Dendritic cell treated with granulocyte-macrophage colony-stimulating factor and Interleukin-4, amounts not matched to agents 40 ng/mL and 50 ng/mL, for 4 days (primary cell): ENCODE data around the gene CD84.

Source experiments
- H3K27ac Mint-ChIP-seq: one replicate; pipeline ENCODE4 v1.8.0; 2022; ENCODE audit warnings: mild to moderate bottlenecking, mixed read lengths
- H3K27me3 Mint-ChIP-seq: one replicate; pipeline ENCODE4 v1.8.0; 2022; ENCODE audit warnings: mild to moderate bottlenecking, mixed read lengths
- H3K36me3 Mint-ChIP-seq: one replicate; pipeline ENCODE4 v1.8.0; 2022; ENCODE audit warnings: low read depth, mixed read lengths
- H3K4me1 Mint-ChIP-seq: one replicate; pipeline ENCODE4 v1.8.0; 2022; ENCODE audit warnings: low read depth, mixed read lengths
- H3K4me3 Mint-ChIP-seq: one replicate; pipeline ENCODE4 v1.8.0; 2022; ENCODE audit warnings: mild to moderate bottlenecking, moderate library complexity, mixed read lengths
- H3K9me3 Mint-ChIP-seq: one replicate; pipeline ENCODE4 v1.8.0; 2022; ENCODE audit warnings: mixed read lengths
- intact Hi-C: fragments of 100-400 bp; cut with micrococcal nuclease; formaldehyde crosslinking; loops from one replicate; pipeline ENCODE4 v1.15.0; 2022

Gene CD84

GRCh38 chr1:160619742-160620277 is 40.5 kb upstream of the CD84 start:
- Mint-ChIP-seq H3K9me3 (peaks cover 12% of the 10 kb centered on the region), H3K4me3 (no peak overlapping the region), H3K36me3 (peaks cover 93% of the 10 kb centered on the region), H3K27ac (no peak overlapping the region), H3K4me1 (peaks cover 65% of the 10 kb centered on the region), H3K27me3 (no peaks in the 10 kb centered on the region)
- intact Hi-C loops: no loop called here

- H3K36me3 Mint-ChIP-seq: peaks cover 92% of the 10 kb centered on the region
- intact Hi-C loops: no loop called here
- H3K4me1 Mint-ChIP-seq: peaks cover 58% of the 10 kb centered on the region
- H3K27me3 Mint-ChIP-seq: no peaks in the 10 kb centered on the region
- peaks cover 12% of the 10 kb centered on the region for H3K9me3 Mint-ChIP-seq
- no peak overlapping the region for H3K4me3 Mint-ChIP-seq
- no peak overlapping the region for H3K27ac Mint-ChIP-seq
Measured at GRCh38 chr1:160618763-160619274, 39.5 kb upstream of the CD84 start.

- intact Hi-C loops: no loop called here
- H3K36me3 Mint-ChIP-seq: peaks cover 92% of the 10 kb centered on the region
- peaks cover 12% of the 10 kb centered on the region for H3K9me3 Mint-ChIP-seq
- H3K27ac Mint-ChIP-seq: peak overlapping the region; percentile 33
- H3K4me3 Mint-ChIP-seq: no peak overlapping the region
- no peaks in the 10 kb centered on the region for H3K27me3 Mint-ChIP-seq
- H3K4me1 Mint-ChIP-seq: peaks cover 56% of the 10 kb centered on the region
Measured at GRCh38 chr1:160618327-160618726, 39.0 kb upstream of the CD84 start.

GRCh38 chr1:160615660-160616059 is 36.4 kb upstream of the CD84 start:
- H3K9me3 Mint-ChIP-seq: peaks cover 12% of the 10 kb centered on the region
- intact Hi-C loops: no loop called here
- H3K4me1 Mint-ChIP-seq: peaks cover 57% of the 10 kb centered on the region
- no peak overlapping the region for H3K4me3 Mint-ChIP-seq
- no peaks in the 10 kb centered on the region for H3K27me3 Mint-ChIP-seq
- H3K27ac Mint-ChIP-seq: no peak overlapping the region
- peaks cover 93% of the 10 kb centered on the region for H3K36me3 Mint-ChIP-seq

GRCh38 chr1:160614410-160614809 is 35.1 kb upstream of the CD84 start:
- peaks cover 58% of the 10 kb centered on the region for H3K4me1 Mint-ChIP-seq
- H3K36me3 Mint-ChIP-seq: peaks cover 95% of the 10 kb centered on the region
- intact Hi-C loops: loop anchor here (5.0 kb wide), 1 partner anchor 33 kb away; the partner anchor contains the start of gene SLAMF1
- H3K4me3 Mint-ChIP-seq: no peak overlapping the region
- H3K9me3 Mint-ChIP-seq: peaks cover 10% of the 10 kb centered on the region
- no peaks in the 10 kb centered on the region for H3K27me3 Mint-ChIP-seq
- H3K27ac Mint-ChIP-seq: no peak overlapping the region

GRCh38 chr1:160612613-160613218 is 33.4 kb upstream of the CD84 start:
- Mint-ChIP-seq H3K27me3 (no peaks in the 10 kb centered on the region), H3K4me1 (peaks cover 60% of the 10 kb centered on the region), H3K27ac (peak overlapping the region; percentile 98), H3K4me3 (no peak overlapping the region), H3K9me3 (no peaks in the 10 kb centered on the region), H3K36me3 (peaks cover 95% of the 10 kb centered on the region)
- intact Hi-C loops: loop anchor here (5.0 kb wide), 1 partner anchor 35 kb away; the partner anchor contains the start of gene SLAMF1

GRCh38 chr1:160610569-160611242 is 31.4 kb upstream of the CD84 start:
- H3K4me1 Mint-ChIP-seq: peaks cover 75% of the 10 kb centered on the region
- peaks cover 88% of the 10 kb centered on the region for H3K36me3 Mint-ChIP-seq
- intact Hi-C loops: loop anchor here (5.0 kb wide), 1 partner anchor 37 kb away; the partner anchor contains the start of gene SLAMF1
- H3K4me3 Mint-ChIP-seq: peak overlapping the region; percentile 39
- peak overlapping the region; percentile 98 for H3K27ac Mint-ChIP-seq
- no peaks in the 10 kb centered on the region for H3K9me3 Mint-ChIP-seq
- no peaks in the 10 kb centered on the region for H3K27me3 Mint-ChIP-seq

- H3K4me1 Mint-ChIP-seq: peaks cover 82% of the 10 kb centered on the region
- peaks cover 8% of the 10 kb centered on the region for H3K9me3 Mint-ChIP-seq
- no peaks in the 10 kb centered on the region for H3K27me3 Mint-ChIP-seq
- intact Hi-C loops: no loop called here
- H3K36me3 Mint-ChIP-seq: peaks cover 84% of the 10 kb centered on the region
- H3K27ac Mint-ChIP-seq: peak overlapping the region; percentile 98
- H3K4me3 Mint-ChIP-seq: peak overlapping the region; percentile 23
Measured at GRCh38 chr1:160608941-160609340, 29.6 kb upstream of the CD84 start.

- Mint-ChIP-seq H3K27ac (peak overlapping the region; percentile 98), H3K27me3 (no peaks in the 10 kb centered on the region), H3K36me3 (peaks cover 79% of the 10 kb centered on the region), H3K9me3 (peaks cover 8% of the 10 kb centered on the region), H3K4me1 (peaks cover 80% of the 10 kb centered on the region), H3K4me3 (peak overlapping the region; percentile 23)
- intact Hi-C loops: no loop called here
Measured at GRCh38 chr1:160608514-160608913, 29.2 kb upstream of the CD84 start.

- peaks cover 77% of the 10 kb centered on the region for H3K36me3 Mint-ChIP-seq
- peak overlapping the region; percentile 23 for H3K4me3 Mint-ChIP-seq
- H3K27ac Mint-ChIP-seq: peak overlapping the region; percentile 98
- intact Hi-C loops: no loop called here
- H3K4me1 Mint-ChIP-seq: peaks cover 76% of the 10 kb centered on the region
- no peaks in the 10 kb centered on the region for H3K27me3 Mint-ChIP-seq
- peaks cover 13% of the 10 kb centered on the region for H3K9me3 Mint-ChIP-seq
Measured at GRCh38 chr1:160608057-160608456, 28.8 kb upstream of the CD84 start.

GRCh38 chr1:160607672-160608032 is 28.4 kb upstream of the CD84 start:
- Mint-ChIP-seq H3K9me3 (peaks cover 17% of the 10 kb centered on the region), H3K4me3 (peak overlapping the region; percentile 39), H3K27ac (peak overlapping the region; percentile 98), H3K27me3 (no peaks in the 10 kb centered on the region), H3K4me1 (peaks cover 72% of the 10 kb centered on the region), H3K36me3 (peaks cover 77% of the 10 kb centered on the region)
- intact Hi-C loops: loop anchor here (1.0 to 2.0 kb wide), 3 partner anchors 63 to 179 kb away; no protein-coding TSS in a partner anchor

- H3K36me3 Mint-ChIP-seq: peaks cover 71% of the 10 kb centered on the region
- H3K27me3 Mint-ChIP-seq: no peaks in the 10 kb centered on the region
- peaks cover 22% of the 10 kb centered on the region for H3K9me3 Mint-ChIP-seq
- H3K27ac Mint-ChIP-seq: peak overlapping the region; percentile 98
- intact Hi-C loops: loop anchor here (1.0 to 2.0 kb wide), 3 partner anchors 62 to 179 kb away; no protein-coding TSS in a partner anchor
- no peak overlapping the region for H3K4me3 Mint-ChIP-seq
- H3K4me1 Mint-ChIP-seq: peaks cover 67% of the 10 kb centered on the region
Measured at GRCh38 chr1:160607011-160607671, 27.8 kb upstream of the CD84 start.

- H3K36me3 Mint-ChIP-seq: peaks cover 70% of the 10 kb centered on the region
- H3K27me3 Mint-ChIP-seq: no peaks in the 10 kb centered on the region
- intact Hi-C loops: loop anchor here (1.0 to 2.0 kb wide), 3 partner anchors 62 to 178 kb away; no protein-coding TSS in a partner anchor
- peak overlapping the region; percentile 98 for H3K27ac Mint-ChIP-seq
- no peak overlapping the region for H3K4me3 Mint-ChIP-seq
- H3K4me1 Mint-ChIP-seq: peaks cover 61% of the 10 kb centered on the region
- H3K9me3 Mint-ChIP-seq: peaks cover 27% of the 10 kb centered on the region
Measured at GRCh38 chr1:160606611-160607010, 27.3 kb upstream of the CD84 start.
